ENCODE measurements around the gene OR4C11. TPM values are rescaled to one million over a fixed set of nuclear protein-coding genes. Genes with fewer than 3 reads are reported as not detected.

The OR4C11 gene
- total and polyA plus RNA-seq, 8 donors, result not detected

- no peaks in the 10 kb centered on the region for H3K36me3 ChIP-seq
- intact Hi-C loops (cut with DNase I), result no loop called here
- no peaks in the 10 kb centered on the region for H3K27me3 ChIP-seq
- no peak overlapping the region for H3K27ac ChIP-seq
- no peak for TF ChIP-seq CTCF (IDR thresholded peaks at IDR 0.05)
- ATAC-seq (no peak), DNase-seq (no peak)
- H3K9me3 ChIP-seq, result peaks cover 0 to 46% of the 10 kb centered on the region in 2 donors
- H3K4me3 ChIP-seq, result no peak overlapping the region
- H3K4me1 ChIP-seq, result no peaks in the 10 kb centered on the region
Measured at GRCh38 chr11:55624531-55624930, 17.1 kb upstream of the OR4C11 start.

- no peak for ATAC-seq
- no peaks in the 10 kb centered on the region for H3K36me3 ChIP-seq
- intact Hi-C loops (cut with DNase I), result no loop called here
Measured at GRCh38 chr11:55572548-55572947, 34.9 kb downstream of the OR4C11 start.

GRCh38 chr11:55571828-55572227 is 35.6 kb downstream of the OR4C11 start, which contains the start of gene OR4C16:
Gene OR4C16 (plus strand): TSS chr11:55572128. CDS start chr11:55572128, 0 bp downstream.
- no peak within 1 kb of the TSS for H3K4me3 ChIP-seq
- H3K27ac ChIP-seq, result no peak within 1 kb of the TSS
- no peak for TF ChIP-seq CTCF (IDR thresholded peaks at IDR 0.05)
- no peak for DNase-seq
- intact Hi-C loops (cut with DNase I), result no loop called here
- no peaks in the 10 kb centered on the region for H3K36me3 ChIP-seq
- H3K27me3 ChIP-seq, result no peaks in the 10 kb centered on the region
- H3K4me1 ChIP-seq, result no peaks in the 10 kb centered on the region
- ATAC-seq, result no peak
- peaks cover 0 to 41% of the 10 kb centered on the region in 2 donors for H3K9me3 ChIP-seq

More at GRCh38 chr11:55572548-55572947, 34.9 kb downstream of the OR4C11 start:
- no peak overlapping the region for H3K27ac ChIP-seq
- H3K27me3 ChIP-seq, result no peaks in the 10 kb centered on the region
- peaks cover 0 to 48% of the 10 kb centered on the region in 2 donors for H3K9me3 ChIP-seq
- no peak for DNase-seq
- H3K4me1 ChIP-seq, result no peaks in the 10 kb centered on the region
- H3K4me3 ChIP-seq, result no peak overlapping the region
- no peak for TF ChIP-seq CTCF (IDR thresholded peaks at IDR 0.05)

- TF ChIP-seq CTCF (IDR thresholded peaks at IDR 0.05), result no peak
- ATAC-seq (no peak), DNase-seq (no peak)
- Histone ChIP-seq H3K9me3 (peaks cover 0 to 29% of the 10 kb centered on the region in 2 donors), H3K4me3 (no peak within 1 kb of the TSS), H3K36me3 (no peaks in the 10 kb centered on the region), H3K27me3 (no peaks in the 10 kb centered on the region), H3K27ac (no peak within 1 kb of the TSS), H3K4me1 (no peaks in the 10 kb centered on the region)
- intact Hi-C loops (cut with DNase I), result no loop called here
Measured at GRCh38 chr11:55554169-55554568, 53.3 kb downstream of the OR4C11 start, which contains the start of gene OR4C15. Gene OR4C15 (plus strand): TSS chr11:55554469. CDS start chr11:55554469, 0 bp downstream.

Other genes with a start within 250 kb of the OR4C11 start
- gene OR4A15, start 239.7 kb downstream of the OR4C11 start, total RNA-seq, result not detected
- gene OR4A15, start 239.7 kb downstream of the OR4C11 start, polyA plus RNA-seq (ENCODE audit: insufficient read length in 6 of 6), result not detected
- gene OR4C15, start 53.2 kb downstream of the OR4C11 start, total RNA-seq, result not detected
- not detected for gene OR4C15, start 53.2 kb downstream of the OR4C11 start, polyA plus RNA-seq (ENCODE audit: insufficient read length in 6 of 6)
- not detected for gene OR4C16, start 35.5 kb downstream of the OR4C11 start, total RNA-seq
- gene OR4C16, start 35.5 kb downstream of the OR4C11 start, polyA plus RNA-seq (ENCODE audit: insufficient read length in 6 of 6), result not detected
- gene OR4P4, start 27.5 kb upstream of the OR4C11 start, total RNA-seq, result not detected
- under 1 TPM in 3 of 6 donors, not detected in 3; 0.07 to 0.13 (median 0.11) TPM for gene OR4P4, start 27.5 kb upstream of the OR4C11 start, polyA plus RNA-seq (ENCODE audit: insufficient read length in 6 of 6)
- not detected for gene OR4S2, start 40.7 kb upstream of the OR4C11 start, total RNA-seq
- not detected for gene OR4S2, start 40.7 kb upstream of the OR4C11 start, polyA plus RNA-seq (ENCODE audit: insufficient read length in 6 of 6)
- gene OR4C6, start 54.6 kb upstream of the OR4C11 start, total RNA-seq, result not detected
- gene OR4C6, start 54.6 kb upstream of the OR4C11 start, polyA plus RNA-seq (ENCODE audit: insufficient read length in 6 of 6), result not detected
- not detected for gene OR5D13, start 165.8 kb upstream of the OR4C11 start, total RNA-seq
- gene OR5D13, start 165.8 kb upstream of the OR4C11 start, polyA plus RNA-seq (ENCODE audit: insufficient read length in 6 of 6), result not detected
- gene OR5D14, start 187.9 kb upstream of the OR4C11 start, total RNA-seq, result not detected
- gene OR5D14, start 187.9 kb upstream of the OR4C11 start, polyA plus RNA-seq (ENCODE audit: insufficient read length in 6 of 6), result not detected
- gene OR5L1, start 203.7 kb upstream of the OR4C11 start, total RNA-seq, result not detected
- not detected for gene OR5L1, start 203.7 kb upstream of the OR4C11 start, polyA plus RNA-seq (ENCODE audit: insufficient read length in 6 of 6)
- not detected for gene OR5D18, start 212.0 kb upstream of the OR4C11 start, total RNA-seq
- gene OR5D18, start 212.0 kb upstream of the OR4C11 start, polyA plus RNA-seq (ENCODE audit: insufficient read length in 6 of 6), result not detected
- not detected for gene OR5L2, start 219.6 kb upstream of the OR4C11 start, total RNA-seq
- not detected for gene OR5L2, start 219.6 kb upstream of the OR4C11 start, polyA plus RNA-seq (ENCODE audit: insufficient read length in 6 of 6)
- not detected for gene OR5D16, start 231.1 kb upstream of the OR4C11 start, total RNA-seq
- gene OR5D16, start 231.1 kb upstream of the OR4C11 start, polyA plus RNA-seq (ENCODE audit: insufficient read length in 6 of 6), result not detected